Endothelial cell of umbilical vein (primary cell): ENCODE results near the gene ETV3L.

ENCODE experiments used
- EZH2 ChIP-seq: IDR thresholded peaks from 2 replicates; pipeline ENCODE4 v1.6.1; 2012; ENCODE audit warnings: borderline replicate concordance, low read depth, mild to moderate bottlenecking, moderate library complexity, low read length, inconsistent platforms; ENCODE audit not compliant: severe bottlenecking
- GATA2 ChIP-seq: IDR thresholded peaks from 2 replicates; pipeline ENCODE4 v1.7.0; 2011; ENCODE audit warnings: low read depth, mild to moderate bottlenecking, moderate library complexity, mixed read lengths, low read length; ENCODE audit not compliant: insufficient read length, insufficient read depth
- JUN ChIP-seq: IDR thresholded peaks from 2 replicates; pipeline ENCODE4 v1.6.1; 2011; ENCODE audit warnings: borderline replicate concordance, low read depth; ENCODE audit not compliant: insufficient read length, insufficient read depth
- MYC ChIP-seq: IDR thresholded peaks from one replicate; pipeline ENCODE4 v1.6.1; 2011; ENCODE audit warnings: mild to moderate bottlenecking, low read depth, low read length
- POLR2A ChIP-seq: IDR thresholded peaks from 2 replicates; pipeline ENCODE4 v1.6.1; 2012; ENCODE audit warnings: low read depth, mild to moderate bottlenecking, control low read depth, low read length
- POLR2AphosphoS5 ChIP-seq: IDR thresholded peaks from 2 replicates; pipeline ENCODE4 v1.6.1; 2012; ENCODE audit warnings: low read depth, mild to moderate bottlenecking, control low read depth, low read length, moderate library complexity; ENCODE audit not compliant: insufficient read depth
- TF ChIP-seq, protein P1 (sequence below), 2 donors: IDR thresholded peaks; 1 replicate in 1 of 2; 2 replicates in 1 of 2; pipeline ENCODE4 v1.5.1; 2011; ENCODE audit warnings: low read length in 2 of 2, mild to moderate bottlenecking in 2 of 2, moderate library complexity in 2 of 2, control low read depth in 1 of 2, inconsistent platforms in 1 of 2, low read depth in 1 of 2; ENCODE audit not compliant: insufficient read depth in 1 of 2; ENCODE audit errors: extremely low read depth in 1 of 2
- TF ChIP-seq, protein P2 (sequence below): IDR thresholded peaks from 2 replicates; pipeline ENCODE4 v1.6.1; 2011; ENCODE audit not compliant: insufficient read depth, insufficient read length

DNA sequence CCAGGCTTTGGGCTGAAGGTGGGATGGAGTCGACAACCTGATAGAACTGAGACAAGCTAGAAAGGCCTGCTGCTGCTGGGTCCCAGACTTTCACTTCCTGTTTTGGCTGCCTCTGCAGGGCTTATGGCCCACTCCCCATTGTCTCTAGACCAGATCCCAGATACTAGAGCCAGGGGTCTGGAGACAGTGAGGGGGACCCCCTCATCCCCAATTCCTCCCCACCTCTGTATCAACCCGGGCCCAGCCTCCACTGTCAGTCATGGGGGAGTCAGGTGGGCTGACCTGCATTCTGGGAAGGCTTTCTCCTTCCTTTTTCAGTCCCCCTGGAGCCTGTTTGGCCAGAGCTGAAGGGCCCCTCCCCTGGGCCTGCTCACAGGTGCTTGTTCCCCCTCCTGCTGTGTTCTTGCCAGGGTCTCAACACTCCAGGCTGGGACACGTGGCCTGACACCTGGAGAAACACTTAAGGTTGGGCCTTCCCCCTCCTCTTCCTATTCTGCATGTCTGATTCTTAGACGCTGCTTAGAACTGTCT, 18.0 kb upstream of the ETV3L start:
- TF ChIP-seq, protein P1, sequence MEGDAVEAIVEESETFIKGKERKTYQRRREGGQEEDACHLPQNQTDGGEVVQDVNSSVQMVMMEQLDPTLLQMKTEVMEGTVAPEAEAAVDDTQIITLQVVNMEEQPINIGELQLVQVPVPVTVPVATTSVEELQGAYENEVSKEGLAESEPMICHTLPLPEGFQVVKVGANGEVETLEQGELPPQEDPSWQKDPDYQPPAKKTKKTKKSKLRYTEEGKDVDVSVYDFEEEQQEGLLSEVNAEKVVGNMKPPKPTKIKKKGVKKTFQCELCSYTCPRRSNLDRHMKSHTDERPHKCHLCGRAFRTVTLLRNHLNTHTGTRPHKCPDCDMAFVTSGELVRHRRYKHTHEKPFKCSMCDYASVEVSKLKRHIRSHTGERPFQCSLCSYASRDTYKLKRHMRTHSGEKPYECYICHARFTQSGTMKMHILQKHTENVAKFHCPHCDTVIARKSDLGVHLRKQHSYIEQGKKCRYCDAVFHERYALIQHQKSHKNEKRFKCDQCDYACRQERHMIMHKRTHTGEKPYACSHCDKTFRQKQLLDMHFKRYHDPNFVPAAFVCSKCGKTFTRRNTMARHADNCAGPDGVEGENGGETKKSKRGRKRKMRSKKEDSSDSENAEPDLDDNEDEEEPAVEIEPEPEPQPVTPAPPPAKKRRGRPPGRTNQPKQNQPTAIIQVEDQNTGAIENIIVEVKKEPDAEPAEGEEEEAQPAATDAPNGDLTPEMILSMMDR (IDR thresholded peaks at IDR 0.05; ENCODE audit: extremely low read depth in 1 of 2, insufficient read depth in 1 of 2, low read depth in 1 of 2, low read length in 2 of 2), result no peak
- TF ChIP-seq, protein P2, sequence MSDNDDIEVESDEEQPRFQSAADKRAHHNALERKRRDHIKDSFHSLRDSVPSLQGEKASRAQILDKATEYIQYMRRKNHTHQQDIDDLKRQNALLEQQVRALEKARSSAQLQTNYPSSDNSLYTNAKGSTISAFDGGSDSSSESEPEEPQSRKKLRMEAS, result no peak
- TF ChIP-seq MYC, result no peak
- TF ChIP-seq EZH2, result no peak
- TF ChIP-seq POLR2A, result no peak
- no peak for TF ChIP-seq POLR2AphosphoS5
- TF ChIP-seq JUN, result no peak
- no peak for TF ChIP-seq GATA2
